HEK293 (cell line): ENCODE data around the gene NNAT.

Experiments used
- ZNF121 ChIP-seq: fragments of 450-650 bp; formaldehyde crosslinking; IDR thresholded peaks from 2 replicates; pipeline ENCODE4 v1.5.1; 2016; ENCODE audit warnings: missing biosample characterization, missing genetic modification characterization
- ZNF350 ChIP-seq: fragments of 450-650 bp; formaldehyde crosslinking; IDR thresholded peaks from 2 replicates; pipeline ENCODE4 v1.5.0; 2017; ENCODE audit warnings: missing biosample characterization, mild to moderate bottlenecking, missing genetic modification characterization
- TF ChIP-seq, protein P1 (sequence below): fragments of 450-650 bp; formaldehyde crosslinking; IDR thresholded peaks from 2 replicates; pipeline ENCODE4 v1.5.1; 2016; ENCODE audit warnings: missing biosample characterization, missing genetic modification characterization
- TF ChIP-seq, protein P2 (sequence below): fragments of 450-650 bp; formaldehyde crosslinking; IDR thresholded peaks from 2 replicates; pipeline ENCODE4 v1.5.1; 2016; ENCODE audit warnings: missing biosample characterization, missing genetic modification characterization
- TF ChIP-seq, protein P3 (sequence below): fragments of 450-650 bp; formaldehyde crosslinking; IDR thresholded peaks from 2 replicates; pipeline ENCODE4 v1.5.1; 2016; ENCODE audit warnings: missing biosample characterization, missing genetic modification characterization

DNA sequence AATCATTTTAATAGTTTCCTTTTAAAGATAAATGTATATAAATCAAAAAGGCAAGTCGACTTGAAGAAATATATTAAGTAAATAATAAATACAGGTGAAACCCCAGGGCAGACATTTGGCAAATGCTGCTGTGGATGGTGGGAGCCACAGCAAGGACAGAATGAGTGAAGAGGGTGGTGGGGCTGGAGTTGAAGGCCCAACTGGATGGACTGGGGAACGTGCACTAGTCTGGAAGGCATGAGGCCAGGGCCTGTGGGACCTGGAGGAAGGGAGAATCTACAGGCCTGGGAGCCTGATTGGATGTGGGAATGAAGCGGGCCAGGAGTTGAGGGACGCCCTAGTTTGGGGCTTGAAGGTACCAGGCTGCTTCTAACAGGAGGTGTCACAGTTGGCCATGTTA, 37.3 kb downstream of the NNAT start:
- TF ChIP-seq, protein P1, sequence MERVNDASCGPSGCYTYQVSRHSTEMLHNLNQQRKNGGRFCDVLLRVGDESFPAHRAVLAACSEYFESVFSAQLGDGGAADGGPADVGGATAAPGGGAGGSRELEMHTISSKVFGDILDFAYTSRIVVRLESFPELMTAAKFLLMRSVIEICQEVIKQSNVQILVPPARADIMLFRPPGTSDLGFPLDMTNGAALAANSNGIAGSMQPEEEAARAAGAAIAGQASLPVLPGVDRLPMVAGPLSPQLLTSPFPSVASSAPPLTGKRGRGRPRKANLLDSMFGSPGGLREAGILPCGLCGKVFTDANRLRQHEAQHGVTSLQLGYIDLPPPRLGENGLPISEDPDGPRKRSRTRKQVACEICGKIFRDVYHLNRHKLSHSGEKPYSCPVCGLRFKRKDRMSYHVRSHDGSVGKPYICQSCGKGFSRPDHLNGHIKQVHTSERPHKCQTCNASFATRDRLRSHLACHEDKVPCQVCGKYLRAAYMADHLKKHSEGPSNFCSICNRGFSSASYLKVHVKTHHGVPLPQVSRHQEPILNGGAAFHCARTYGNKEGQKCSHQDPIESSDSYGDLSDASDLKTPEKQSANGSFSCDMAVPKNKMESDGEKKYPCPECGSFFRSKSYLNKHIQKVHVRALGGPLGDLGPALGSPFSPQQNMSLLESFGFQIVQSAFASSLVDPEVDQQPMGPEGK (tag by site-specific recombination) = no peak
- TF ChIP-seq ZNF121 (tag by site-specific recombination) = no peak
- TF ChIP-seq ZNF350 (tag by site-specific recombination) = no peak
- TF ChIP-seq, protein P2, sequence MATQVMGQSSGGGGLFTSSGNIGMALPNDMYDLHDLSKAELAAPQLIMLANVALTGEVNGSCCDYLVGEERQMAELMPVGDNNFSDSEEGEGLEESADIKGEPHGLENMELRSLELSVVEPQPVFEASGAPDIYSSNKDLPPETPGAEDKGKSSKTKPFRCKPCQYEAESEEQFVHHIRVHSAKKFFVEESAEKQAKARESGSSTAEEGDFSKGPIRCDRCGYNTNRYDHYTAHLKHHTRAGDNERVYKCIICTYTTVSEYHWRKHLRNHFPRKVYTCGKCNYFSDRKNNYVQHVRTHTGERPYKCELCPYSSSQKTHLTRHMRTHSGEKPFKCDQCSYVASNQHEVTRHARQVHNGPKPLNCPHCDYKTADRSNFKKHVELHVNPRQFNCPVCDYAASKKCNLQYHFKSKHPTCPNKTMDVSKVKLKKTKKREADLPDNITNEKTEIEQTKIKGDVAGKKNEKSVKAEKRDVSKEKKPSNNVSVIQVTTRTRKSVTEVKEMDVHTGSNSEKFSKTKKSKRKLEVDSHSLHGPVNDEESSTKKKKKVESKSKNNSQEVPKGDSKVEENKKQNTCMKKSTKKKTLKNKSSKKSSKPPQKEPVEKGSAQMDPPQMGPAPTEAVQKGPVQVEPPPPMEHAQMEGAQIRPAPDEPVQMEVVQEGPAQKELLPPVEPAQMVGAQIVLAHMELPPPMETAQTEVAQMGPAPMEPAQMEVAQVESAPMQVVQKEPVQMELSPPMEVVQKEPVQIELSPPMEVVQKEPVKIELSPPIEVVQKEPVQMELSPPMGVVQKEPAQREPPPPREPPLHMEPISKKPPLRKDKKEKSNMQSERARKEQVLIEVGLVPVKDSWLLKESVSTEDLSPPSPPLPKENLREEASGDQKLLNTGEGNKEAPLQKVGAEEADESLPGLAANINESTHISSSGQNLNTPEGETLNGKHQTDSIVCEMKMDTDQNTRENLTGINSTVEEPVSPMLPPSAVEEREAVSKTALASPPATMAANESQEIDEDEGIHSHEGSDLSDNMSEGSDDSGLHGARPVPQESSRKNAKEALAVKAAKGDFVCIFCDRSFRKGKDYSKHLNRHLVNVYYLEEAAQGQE (tag by site-specific recombination) = no peak
- TF ChIP-seq, protein P3, sequence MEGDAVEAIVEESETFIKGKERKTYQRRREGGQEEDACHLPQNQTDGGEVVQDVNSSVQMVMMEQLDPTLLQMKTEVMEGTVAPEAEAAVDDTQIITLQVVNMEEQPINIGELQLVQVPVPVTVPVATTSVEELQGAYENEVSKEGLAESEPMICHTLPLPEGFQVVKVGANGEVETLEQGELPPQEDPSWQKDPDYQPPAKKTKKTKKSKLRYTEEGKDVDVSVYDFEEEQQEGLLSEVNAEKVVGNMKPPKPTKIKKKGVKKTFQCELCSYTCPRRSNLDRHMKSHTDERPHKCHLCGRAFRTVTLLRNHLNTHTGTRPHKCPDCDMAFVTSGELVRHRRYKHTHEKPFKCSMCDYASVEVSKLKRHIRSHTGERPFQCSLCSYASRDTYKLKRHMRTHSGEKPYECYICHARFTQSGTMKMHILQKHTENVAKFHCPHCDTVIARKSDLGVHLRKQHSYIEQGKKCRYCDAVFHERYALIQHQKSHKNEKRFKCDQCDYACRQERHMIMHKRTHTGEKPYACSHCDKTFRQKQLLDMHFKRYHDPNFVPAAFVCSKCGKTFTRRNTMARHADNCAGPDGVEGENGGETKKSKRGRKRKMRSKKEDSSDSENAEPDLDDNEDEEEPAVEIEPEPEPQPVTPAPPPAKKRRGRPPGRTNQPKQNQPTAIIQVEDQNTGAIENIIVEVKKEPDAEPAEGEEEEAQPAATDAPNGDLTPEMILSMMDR (tag by site-specific recombination) = no peak
